Measurements from ENCODE around the gene CWC27.

- TF ChIP-seq CTCF (IDR thresholded peaks at IDR 0.05) (no peak), POLR2A (IDR thresholded peaks at IDR 0.05) (no peak)
Measured at GRCh38 chr5:64790210-64790609, 21.5 kb downstream of the CWC27 start.
